Tibial nerve (tissue), 4 donors: ENCODE measurements around the gene MACO1. TPM values are rescaled to one million over a fixed set of nuclear protein-coding genes. Genes with fewer than 3 reads are reported as not detected.

Experiments
- DNase-seq, 2 donors: peaks; one replicate each; pipeline ENCODE4 v3.0.0-alpha.2; 2019; ENCODE audit warnings: low spot score in 2 of 2
- H3K27ac ChIP-seq, 4 donors: fragments of 200-600 bp; sonication (generic) in 3 of 4; one replicate each; pipeline ENCODE4 v1.5.1; 2017 to 2019; ENCODE audit warnings: mild to moderate bottlenecking in 1 of 4
- H3K27me3 ChIP-seq, 2 donors: fragments of 200-600 bp; sonication (generic) in 1 of 2; one replicate each; pipeline versions ENCODE4 v1.5.1 to v1.6.0; 2017 to 2019
- H3K36me3 ChIP-seq, 3 donors: fragments of 200-600 bp; sonication (generic); one replicate each; pipeline ENCODE4 v1.5.1; 2018 to 2019
- H3K4me1 ChIP-seq, 4 donors: fragments of 200-600 bp; sonication (generic) in 3 of 4; one replicate each; pipeline ENCODE4 v1.5.1; 2017 to 2019
- H3K4me3 ChIP-seq, 4 donors: fragments of 200-600 bp; sonication (generic) in 3 of 4; one replicate each; pipeline ENCODE4 v1.5.1; 2017 to 2019; ENCODE audit warnings: mild to moderate bottlenecking in 1 of 4, moderate library complexity in 1 of 4
- H3K9me3 ChIP-seq, 4 donors: fragments of 200-600 bp; sonication (generic) in 3 of 4; one replicate each; pipeline ENCODE4 v1.5.1; 2017 to 2019
- CTCF ChIP-seq, 5 experiments: fragments of 200-600 bp in 3 of 5; fragments of 450-650 bp in 2 of 5; sonication (generic) in 3 of 5; IDR thresholded peaks; one replicate each; pipeline ENCODE4 v1.5.1; 2016 to 2019; ENCODE audit warnings: antibody characterized with exemption in 5 of 5, mild to moderate bottlenecking in 3 of 5, moderate library complexity in 2 of 5
- EP300 ChIP-seq, 2 donors: sonication (generic); formaldehyde crosslinking; IDR thresholded peaks; one replicate each; pipeline ENCODE4 v1.6.1; 2017; ENCODE audit warnings: antibody characterized with exemption in 2 of 2, mild to moderate bottlenecking in 1 of 2
- POLR2A ChIP-seq, 2 donors: fragments of 450-650 bp; IDR thresholded peaks; one replicate each; pipeline ENCODE4 v1.6.1; 2017; ENCODE audit warnings: antibody characterized with exemption in 2 of 2, mild to moderate bottlenecking in 2 of 2, moderate library complexity in 2 of 2
- WGBS, 2 donors: methylation state at CpG; one replicate each; pipeline ENCODE4 v1.1.5; 2018; 5-methylcytosine and 5-hydroxymethylcytosine counted together
- total RNA-seq, 4 donors: library from RNA; depleted of rRNA; stranded (reverse); fragments of >200 nt; gene quantifications; one replicate each; pipeline ENCODE4 v1.1.0, GENCODE V29; 2016

Gene MACO1
- total RNA-seq, 4 donors from 2014 or later, result 8.8 to 16.2 (median 13.7) TPM

- H3K27ac ChIP-seq, result no peak overlapping the region
- no peak for TF ChIP-seq CTCF (IDR thresholded peaks at IDR 0.05)
- TF ChIP-seq EP300 (IDR thresholded peaks at IDR 0.05), result no peak
- TF ChIP-seq POLR2A (IDR thresholded peaks at IDR 0.05), result no peak
- no peaks in the 10 kb centered on the region for H3K27me3 ChIP-seq
- no peaks in the 10 kb centered on the region for H3K9me3 ChIP-seq
- WGBS, 2 donors, result 48 to 54% methylated on average over 11 of the region's 11 CpGs
- H3K4me3 ChIP-seq, result no peak overlapping the region
- DNase-seq, result no peak
- no peaks in the 10 kb centered on the region for H3K4me1 ChIP-seq
- no peaks in the 10 kb centered on the region for H3K36me3 ChIP-seq
These were observed 100.4 kb downstream of the MACO1 start for GRCh38 chr1:25531082-25531461.

GRCh38 chr1:25532970-25533369 is 102.3 kb downstream of the MACO1 start:
- Histone ChIP-seq H3K4me1 (no peaks in the 10 kb centered on the region), H3K27me3 (no peaks in the 10 kb centered on the region), H3K9me3 (no peaks in the 10 kb centered on the region), H3K36me3 (no peaks in the 10 kb centered on the region), H3K27ac (no peak overlapping the region), H3K4me3 (no peak overlapping the region)
- 88 to 91% methylated on average over 3 of the region's 3 CpGs for whole genome bisulfite sequencing, 2 donors
- TF ChIP-seq EP300 (IDR thresholded peaks at IDR 0.05) (no peak), POLR2A (IDR thresholded peaks at IDR 0.05) (no peak), CTCF (IDR thresholded peaks at IDR 0.05) (no peak)
- DNase-seq, result no peak

- Histone ChIP-seq H3K4me1 (no peaks in the 10 kb centered on the region), H3K4me3 (no peak overlapping the region), H3K27me3 (no peaks in the 10 kb centered on the region), H3K36me3 (no peaks in the 10 kb centered on the region), H3K27ac (no peak overlapping the region), H3K9me3 (no peaks in the 10 kb centered on the region)
- no peak for DNase-seq
- WGBS, 2 donors, result 77 to 83% methylated on average over 9 of the region's 9 CpGs
- no peak for TF ChIP-seq EP300 (IDR thresholded peaks at IDR 0.05)
- TF ChIP-seq POLR2A (IDR thresholded peaks at IDR 0.05), result no peak
- no peak for TF ChIP-seq CTCF (IDR thresholded peaks at IDR 0.05)
These were observed 103.2 kb downstream of the MACO1 start for GRCh38 chr1:25533775-25534409.

- no peaks in the 10 kb centered on the region for H3K9me3 ChIP-seq
- no peak for TF ChIP-seq POLR2A (IDR thresholded peaks at IDR 0.05)
- TF ChIP-seq EP300 (IDR thresholded peaks at IDR 0.05), result no peak
- TF ChIP-seq CTCF (IDR thresholded peaks at IDR 0.05), result no peak
- WGBS, 2 donors, result 95% methylated on average over 4 of the region's 4 CpGs
- H3K4me1 ChIP-seq, result no peaks in the 10 kb centered on the region
- H3K4me3 ChIP-seq, result no peak overlapping the region
- H3K27ac ChIP-seq, result no peak overlapping the region
- no peak for DNase-seq
- H3K36me3 ChIP-seq, result no peaks in the 10 kb centered on the region
- H3K27me3 ChIP-seq, result no peaks in the 10 kb centered on the region
These were observed 103.7 kb downstream of the MACO1 start for GRCh38 chr1:25534410-25534788.

- WGBS, 2 donors, result 85 to 88% methylated on average over 3 of the region's 3 CpGs
- H3K27ac ChIP-seq, result no peak overlapping the region
- no peaks in the 10 kb centered on the region for H3K4me1 ChIP-seq
- no peaks in the 10 kb centered on the region for H3K9me3 ChIP-seq
- no peak for DNase-seq
- H3K36me3 ChIP-seq, result no peaks in the 10 kb centered on the region
- H3K4me3 ChIP-seq, result no peak overlapping the region
- H3K27me3 ChIP-seq, result no peaks in the 10 kb centered on the region
- TF ChIP-seq POLR2A (IDR thresholded peaks at IDR 0.05) (no peak), EP300 (IDR thresholded peaks at IDR 0.05) (no peak), CTCF (IDR thresholded peaks at IDR 0.05) (no peak)
These were observed 105.4 kb downstream of the MACO1 start for GRCh38 chr1:25536124-25536523.
